Neural progenitor cell (in vitro differentiated cells): ENCODE data around the gene KCNK7.

Experiments used
- CTCF ChIP-seq: fragments of 200-600 bp; sonication (generic); IDR thresholded peaks from 2 replicates; pipeline ENCODE4 v1.5.1; 2017; ENCODE audit warnings: antibody characterized with exemption, mild to moderate bottlenecking
- EZH2 ChIP-seq: fragments of 200-600 bp; sonication (generic); IDR thresholded peaks from 2 replicates; pipeline ENCODE4 v1.6.1; 2017; ENCODE audit warnings: antibody characterized with exemption, mild to moderate bottlenecking, moderate library complexity
- EZH2phosphoT487 ChIP-seq: fragments of 200-600 bp; sonication (generic); IDR thresholded peaks from 2 replicates; pipeline ENCODE4 v1.6.1; 2017; ENCODE audit warnings: antibody characterized with exemption

GRCh38 chr11:65613091-65613928 is 17.7 kb upstream of the KCNK7 start:
- TF ChIP-seq EZH2, result no peak
- TF ChIP-seq CTCF, result no peak
- TF ChIP-seq EZH2phosphoT487, result no peak
